PC-3 (cell line): ENCODE data around the gene WNT7A. TPM values are rescaled to one million over a fixed set of nuclear protein-coding genes. Genes with fewer than 3 reads are reported as not detected.

Experiments used
- ATAC-seq: fragments of 200-7000 bp; cut with Tn5 transposase; 2 replicates; pipeline ENCODE4 v1.9.1; 2020; ENCODE audit warnings: mild to moderate bottlenecking, moderate library complexity
- BruUV-seq: library from RNA; stranded (reverse); fragments of 400-500 nt; replicated peaks from 2 replicates; lab custom pipeline; 2021; lab: Mats Ljungman, UMichigan
- CTCF ChIA-PET: fragments of 300-600 bp; sonication (Branson Sonifier 250); formaldehyde crosslinking; loops from one replicate; lab custom pipeline; 2022; ENCODE audit warnings: antibody characterized with exemption; lab: Charles Lee
- POLR2A ChIA-PET: fragments of 300-600 bp; sonication (Branson Sonifier 250); formaldehyde crosslinking; loops from one replicate; lab custom pipeline; 2022; ENCODE audit warnings: antibody characterized with exemption; ENCODE audit not compliant: unreplicated experiment; lab: Charles Lee
- DNase-seq: peaks from one replicate; pipeline ENCODE4 v3.0.0-alpha.2; 2015
- H2AFZ ChIP-seq: fragments of 300-600 bp; sonication (generic); 2 replicates; pipeline ENCODE4 v1.6.0; 2016; ENCODE audit warnings: antibody characterized with exemption, low read length
- H3F3A ChIP-seq: fragments of 300-600 bp; sonication (generic); one replicate; pipeline ENCODE4 v1.6.0; 2017; ENCODE audit warnings: antibody characterized with exemption, low read length, control low read depth, mild to moderate bottlenecking; ENCODE audit not compliant: unreplicated experiment
- H3K27ac ChIP-seq: fragments of 300-600 bp; sonication (generic); 2 replicates; pipeline ENCODE4 v1.5.1; 2016; ENCODE audit warnings: mild to moderate bottlenecking, low read length
- H3K27me3 ChIP-seq: fragments of 300-600 bp; sonication (generic); 2 replicates; pipeline ENCODE4 v1.6.1; 2016; ENCODE audit warnings: low read length, mixed read lengths
- H3K36me3 ChIP-seq: fragments of 300-600 bp; sonication (generic); 2 replicates; pipeline ENCODE4 v1.6.1; 2016; ENCODE audit warnings: low read depth, mixed run types, low read length, mixed read lengths
- H3K4me1 ChIP-seq: fragments of 300-600 bp; sonication (generic); 2 replicates; pipeline ENCODE4 v1.5.1; 2016; ENCODE audit warnings: low read length; ENCODE audit not compliant: insufficient read depth
- H3K4me2 ChIP-seq: fragments of 300-600 bp; sonication (generic); 2 replicates; pipeline ENCODE4 v1.6.0; 2016; ENCODE audit warnings: low read length
- H3K4me3 ChIP-seq: fragments of 300-600 bp; sonication (generic); 2 replicates; pipeline ENCODE4 v1.5.1; 2016; ENCODE audit warnings: mild to moderate bottlenecking, low read length, mixed read lengths
- H3K79me2 ChIP-seq: fragments of 300-600 bp; sonication (generic); 2 replicates; pipeline ENCODE4 v1.6.1; 2017; ENCODE audit warnings: low read length, mixed read lengths
- H3K9ac ChIP-seq: fragments of 300-600 bp; sonication (generic); 2 replicates; pipeline ENCODE4 v1.6.0; 2016; ENCODE audit warnings: mild to moderate bottlenecking, low read length
- H3K9me2 ChIP-seq: fragments of 300-600 bp; sonication (generic); replicated peaks from 2 replicates; pipeline ENCODE4 v1.6.1; 2016; ENCODE audit warnings: mixed run types, low read length, mixed read lengths
- H3K9me3 ChIP-seq: fragments of 300-600 bp; sonication (generic); 2 replicates; pipeline ENCODE4 v1.6.1; 2016; ENCODE audit warnings: low read length, mixed read lengths
- H4K20me1 ChIP-seq: fragments of 300-600 bp; sonication (generic); 2 replicates; pipeline ENCODE4 v1.6.1; 2016; ENCODE audit warnings: low read length, mixed read lengths
- CTCF ChIP-seq: fragments of 300-600 bp; sonication (generic); conservative IDR thresholded peaks from 2 replicates; pipeline ENCODE4 v1.5.1; 2017; ENCODE audit warnings: antibody characterized with exemption, low read depth, mild to moderate bottlenecking, low read length
- EZH2 ChIP-seq: fragments of 300-600 bp; sonication (generic); IDR thresholded peaks from one replicate; pipeline ENCODE4 v1.6.1; 2017; ENCODE audit warnings: antibody characterized with exemption, mild to moderate bottlenecking, low read length; ENCODE audit not compliant: unreplicated experiment
- EZH2phosphoT487 ChIP-seq: fragments of 300-600 bp; sonication (generic); IDR thresholded peaks from 2 replicates; pipeline ENCODE4 v1.6.1; 2018; ENCODE audit warnings: mild to moderate bottlenecking, antibody characterized with exemption, low read length, borderline replicate concordance
- intact Hi-C: fragments of 100-400 bp; cut with micrococcal nuclease; formaldehyde crosslinking; loops from 2 replicates; pipeline ENCODE4 v1.9.0; 2023
- total RNA-seq: library from RNA; depleted of rRNA; stranded (reverse); fragments of >200 nt; gene quantifications from 2 replicates; pipeline ENCODE4 v1.2.3, GENCODE V29; 2014

The WNT7A gene
- total RNA-seq, 1 experiment from 2014 or later: 16.2 TPM

DNA sequence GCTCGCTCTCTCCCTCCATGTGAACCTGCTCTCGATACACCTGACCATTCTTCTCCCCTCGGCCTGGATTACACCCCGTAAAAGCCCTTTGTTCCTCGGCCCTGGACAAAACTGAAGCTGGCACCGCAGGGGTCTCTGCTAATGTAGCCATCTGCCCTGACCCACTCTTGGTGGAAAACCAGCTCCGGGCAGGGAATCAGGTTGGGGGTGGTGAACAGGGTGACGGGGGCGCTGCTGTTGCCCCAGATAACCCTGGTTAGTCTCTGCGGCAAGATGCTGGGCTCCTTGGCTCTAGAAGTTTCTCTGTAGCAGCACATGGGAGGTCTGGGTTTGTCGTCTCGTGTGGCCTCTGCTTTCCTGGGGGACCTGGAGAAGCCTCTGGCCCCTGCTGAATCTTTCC, 86.4 kb downstream of the WNT7A start:
- Histone ChIP-seq H3K9me3 (no peaks in the 10 kb centered on the region), H3K9ac (no peak overlapping the region), H3K27ac (no peak overlapping the region), H4K20me1 (no peaks in the 10 kb centered on the region), H3K79me2 (no peaks in the 10 kb centered on the region), H2AFZ (no peak overlapping the region), H3K36me3 (no peaks in the 10 kb centered on the region), H3K4me2 (no peak overlapping the region), H3F3A (no peaks in the 10 kb centered on the region), H3K27me3 (no peaks in the 10 kb centered on the region), H3K9me2 (no peaks in the 10 kb centered on the region), H3K4me1 (no peaks in the 10 kb centered on the region), H3K4me3 (no peak overlapping the region)
- intact Hi-C loops: no loop called here
- no peak for ATAC-seq
- POLR2A ChIA-PET: no interaction called here
- BruUV-seq: no TSS peak
- CTCF ChIA-PET: interaction anchor here (0.6 kb wide), 1 partner anchor 136 kb away, joined by 3 read pairs; no protein-coding TSS in a partner anchor
- no peak for DNase-seq
- TF ChIP-seq EZH2 (no peak), EZH2phosphoT487 (no peak), CTCF (no peak)

- no peak overlapping the region for H2AFZ ChIP-seq
- H3K27me3 ChIP-seq: no peaks in the 10 kb centered on the region
- ChIA-PET CTCF (no interaction called here), POLR2A (no interaction called here)
- H3K4me1 ChIP-seq: no peaks in the 10 kb centered on the region
- H3K9ac ChIP-seq: no peak overlapping the region
- H3K4me2 ChIP-seq: no peak overlapping the region
- no peaks in the 10 kb centered on the region for H3K36me3 ChIP-seq
- H3K27ac ChIP-seq: no peak overlapping the region
- H4K20me1 ChIP-seq: no peaks in the 10 kb centered on the region
- no TSS peak for BruUV-seq
- no peak for ATAC-seq
- no peak for TF ChIP-seq EZH2phosphoT487
- TF ChIP-seq EZH2: no peak
- TF ChIP-seq CTCF: no peak
- DNase-seq: no peak
- intact Hi-C loops: no loop called here
- H3K4me3 ChIP-seq: no peak overlapping the region
- H3K9me3 ChIP-seq: no peaks in the 10 kb centered on the region
- H3K9me2 ChIP-seq: no peaks in the 10 kb centered on the region
- no peaks in the 10 kb centered on the region for H3K79me2 ChIP-seq
- H3F3A ChIP-seq: no peaks in the 10 kb centered on the region
Measured at GRCh38 chr3:13792512-13793371, 87.1 kb downstream of the WNT7A start.

GRCh38 chr3:13792051-13792490, 87.8 kb downstream of the WNT7A start:
- Histone ChIP-seq H3K79me2 (no peaks in the 10 kb centered on the region), H3K9ac (no peak overlapping the region), H3F3A (no peaks in the 10 kb centered on the region), H3K4me1 (no peaks in the 10 kb centered on the region), H4K20me1 (no peaks in the 10 kb centered on the region), H3K9me3 (no peaks in the 10 kb centered on the region), H3K36me3 (no peaks in the 10 kb centered on the region), H3K27ac (no peak overlapping the region), H3K4me2 (no peak overlapping the region), H3K4me3 (no peak overlapping the region), H3K27me3 (no peaks in the 10 kb centered on the region), H3K9me2 (no peaks in the 10 kb centered on the region), H2AFZ (no peak overlapping the region)
- ChIA-PET CTCF (no interaction called here), POLR2A (no interaction called here)
- DNase-seq (no peak), ATAC-seq (no peak)
- TF ChIP-seq EZH2phosphoT487: no peak
- TF ChIP-seq CTCF: no peak
- TF ChIP-seq EZH2: no peak
- BruUV-seq: no TSS peak
- intact Hi-C loops: no loop called here
